Measurements from ENCODE around the gene CYP4F12.

CYP4F12 gene

DNA sequence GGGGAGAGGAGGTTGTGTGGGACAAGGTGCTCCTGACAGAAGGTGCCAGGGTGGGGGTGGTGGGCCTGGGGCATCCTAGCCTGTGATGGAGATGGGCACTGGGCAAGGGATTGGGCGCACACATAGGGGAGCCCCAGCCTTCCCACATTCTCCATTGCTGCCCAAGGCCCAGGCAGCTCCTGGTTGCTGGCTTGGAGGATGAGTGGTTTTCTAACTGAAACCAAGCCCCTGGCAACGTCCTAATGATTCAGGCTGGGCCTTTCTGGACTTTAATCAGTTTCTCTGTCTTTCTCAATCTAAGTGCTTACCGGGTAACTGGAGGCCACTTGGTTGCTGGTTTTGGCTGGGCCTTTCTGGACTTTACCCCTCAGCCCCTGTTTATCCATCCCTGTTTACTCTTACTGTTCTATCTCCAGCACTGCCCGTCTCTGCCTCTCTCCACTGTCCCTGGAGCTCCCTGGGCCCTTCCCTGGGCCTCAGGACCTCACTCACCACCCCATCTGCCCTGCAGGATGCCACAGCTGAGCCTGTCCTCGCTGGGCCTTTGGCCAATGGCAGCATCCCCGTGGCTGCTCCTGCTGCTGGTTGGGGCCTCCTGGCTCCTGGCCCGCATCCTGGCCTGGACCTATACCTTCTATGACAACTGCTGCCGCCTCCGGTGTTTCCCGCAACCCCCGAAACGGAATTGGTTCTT is 31.8 kb upstream of the CYP4F12 start:
- DNase-seq (ENCODE audit: low read depth) = no peak
- TF ChIP-seq, protein P1, sequence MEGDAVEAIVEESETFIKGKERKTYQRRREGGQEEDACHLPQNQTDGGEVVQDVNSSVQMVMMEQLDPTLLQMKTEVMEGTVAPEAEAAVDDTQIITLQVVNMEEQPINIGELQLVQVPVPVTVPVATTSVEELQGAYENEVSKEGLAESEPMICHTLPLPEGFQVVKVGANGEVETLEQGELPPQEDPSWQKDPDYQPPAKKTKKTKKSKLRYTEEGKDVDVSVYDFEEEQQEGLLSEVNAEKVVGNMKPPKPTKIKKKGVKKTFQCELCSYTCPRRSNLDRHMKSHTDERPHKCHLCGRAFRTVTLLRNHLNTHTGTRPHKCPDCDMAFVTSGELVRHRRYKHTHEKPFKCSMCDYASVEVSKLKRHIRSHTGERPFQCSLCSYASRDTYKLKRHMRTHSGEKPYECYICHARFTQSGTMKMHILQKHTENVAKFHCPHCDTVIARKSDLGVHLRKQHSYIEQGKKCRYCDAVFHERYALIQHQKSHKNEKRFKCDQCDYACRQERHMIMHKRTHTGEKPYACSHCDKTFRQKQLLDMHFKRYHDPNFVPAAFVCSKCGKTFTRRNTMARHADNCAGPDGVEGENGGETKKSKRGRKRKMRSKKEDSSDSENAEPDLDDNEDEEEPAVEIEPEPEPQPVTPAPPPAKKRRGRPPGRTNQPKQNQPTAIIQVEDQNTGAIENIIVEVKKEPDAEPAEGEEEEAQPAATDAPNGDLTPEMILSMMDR (IDR thresholded peaks at IDR 0.05; ENCODE audit: low read depth, low read length, missing control alignments) = no peak
- in situ Hi-C loops (cut with HindIII; ENCODE audit: low sequenced_read_pairs) = loop anchor here (5.0 kb wide), 1 partner anchor 251 kb away; no protein-coding TSS in a partner anchor
- H3K4me3 ChIP-seq (ENCODE audit: low read depth, low read length) = no peak overlapping the region

DNA sequence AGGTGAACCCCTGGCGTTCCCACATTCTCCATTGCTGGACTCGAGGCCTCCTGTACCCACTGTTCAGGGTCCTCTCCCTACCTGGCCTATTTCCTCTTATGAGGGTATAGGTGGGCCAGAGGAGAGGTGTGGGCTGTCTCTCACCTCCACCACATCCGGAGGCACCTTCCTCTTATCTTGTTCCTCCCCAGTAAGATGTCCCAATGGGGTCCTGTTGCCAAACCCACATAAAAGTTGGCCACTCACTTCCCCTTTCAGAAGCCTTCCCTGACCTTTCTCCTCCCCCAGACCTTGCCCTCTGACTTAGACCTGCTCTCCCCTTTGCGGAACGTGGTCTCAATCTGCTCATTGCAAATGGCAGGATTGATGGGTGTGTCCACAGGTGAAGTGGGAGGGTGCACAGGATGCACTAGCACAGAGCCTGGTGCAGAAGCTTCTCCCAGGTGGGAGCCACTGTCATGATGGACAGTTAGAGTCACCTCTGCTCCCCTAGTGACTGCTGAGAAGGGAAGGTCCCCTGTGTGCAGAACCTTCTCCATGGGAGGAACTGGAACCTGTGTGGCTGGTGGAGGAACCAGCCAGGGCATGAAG is 30.9 kb upstream of the CYP4F12 start:
- in situ Hi-C loops (cut with HindIII; ENCODE audit: low sequenced_read_pairs) = loop anchor here (5.0 kb wide), 1 partner anchor 250 kb away; no protein-coding TSS in a partner anchor
- TF ChIP-seq, protein P1 (IDR thresholded peaks at IDR 0.05; ENCODE audit: low read depth, low read length, missing control alignments) = no peak
- DNase-seq (ENCODE audit: low read depth) = no peak
- no peak overlapping the region for H3K4me3 ChIP-seq (ENCODE audit: low read depth, low read length)

DNA sequence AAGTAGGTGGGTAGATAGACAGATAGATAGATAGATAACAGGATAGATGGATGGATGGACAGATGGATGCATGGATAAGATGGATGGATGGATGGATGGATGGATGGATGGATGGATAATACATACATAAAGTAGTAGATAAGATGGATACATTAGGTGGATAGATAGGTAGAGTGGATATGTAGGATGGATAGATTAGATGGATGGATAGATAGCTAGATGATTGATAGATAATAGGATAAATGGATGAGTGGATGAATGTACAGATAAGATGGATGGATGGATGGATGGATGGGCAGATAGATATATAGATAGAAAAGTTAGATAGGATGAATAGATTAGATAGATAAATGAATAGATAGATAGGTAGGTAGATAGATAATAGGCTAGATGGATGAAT is 30.1 kb upstream of the CYP4F12 start:
- TF ChIP-seq, protein P1 (IDR thresholded peaks at IDR 0.05; ENCODE audit: low read depth, low read length, missing control alignments) = no peak
- in situ Hi-C loops (cut with HindIII; ENCODE audit: low sequenced_read_pairs) = loop anchor here (5.0 kb wide), 1 partner anchor 249 kb away; no protein-coding TSS in a partner anchor
- no peak for DNase-seq (ENCODE audit: low read depth)
- H3K4me3 ChIP-seq (ENCODE audit: low read depth, low read length) = no peak overlapping the region

DNA sequence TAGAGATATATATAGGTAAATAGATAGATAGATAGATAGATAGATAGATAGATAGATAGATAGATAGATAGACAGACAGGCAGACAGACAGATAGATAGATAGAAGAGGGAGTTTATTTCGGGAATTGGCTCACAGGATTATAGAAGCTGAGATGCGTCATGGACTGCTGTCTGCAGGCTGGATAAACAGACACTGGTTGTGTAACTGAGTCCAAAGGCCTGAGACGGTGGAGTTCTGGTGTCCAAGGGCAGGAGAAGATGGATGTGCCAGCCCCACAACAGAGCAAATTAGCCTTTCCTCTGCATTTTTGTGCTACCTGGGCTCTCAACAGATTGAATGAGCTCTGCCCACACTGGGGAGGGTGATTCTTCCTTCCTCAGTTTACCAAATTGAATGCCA is 29.5 kb upstream of the CYP4F12 start:
- DNase-seq (ENCODE audit: low read depth) = no peak
- TF ChIP-seq, protein P1 (IDR thresholded peaks at IDR 0.05; ENCODE audit: low read depth, low read length, missing control alignments) = no peak
- no peak overlapping the region for H3K4me3 ChIP-seq (ENCODE audit: low read depth, low read length)
- in situ Hi-C loops (cut with HindIII; ENCODE audit: low sequenced_read_pairs) = loop anchor here (5.0 kb wide), 1 partner anchor 249 kb away; no protein-coding TSS in a partner anchor

DNA sequence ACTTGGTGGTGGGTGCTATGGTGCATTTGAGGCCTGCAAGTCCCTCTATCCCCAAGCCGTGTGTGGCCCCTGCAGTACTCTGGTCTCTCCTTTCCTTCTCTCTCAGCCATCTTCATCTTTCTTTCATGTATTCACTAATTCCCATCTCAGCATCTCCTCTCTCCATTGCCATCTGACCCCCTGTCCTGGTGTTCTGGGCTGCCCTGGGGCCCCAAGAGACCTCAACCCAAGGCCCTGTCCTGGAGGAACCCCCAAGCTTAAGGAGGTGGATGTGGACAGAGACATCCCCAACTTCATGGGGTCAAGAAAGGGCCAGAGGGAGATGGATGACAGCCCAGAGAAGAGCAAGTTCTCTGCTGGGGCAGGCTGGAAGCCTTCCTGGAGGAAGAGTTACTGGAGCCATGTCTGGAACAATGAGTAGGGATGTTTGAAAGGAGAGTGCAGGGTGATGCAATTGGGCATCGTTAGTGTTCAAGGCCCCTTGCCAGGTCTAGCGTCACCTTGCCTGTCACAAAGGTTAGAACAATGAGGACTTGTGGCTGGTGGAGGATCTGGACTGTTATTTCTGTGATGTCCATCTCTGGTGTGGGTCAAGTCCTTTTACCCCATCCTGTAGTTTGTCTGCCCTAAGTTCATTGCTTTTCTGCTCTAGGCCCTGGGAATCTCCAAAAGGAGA is 28.7 kb upstream of the CYP4F12 start:
- H3K4me3 ChIP-seq (ENCODE audit: low read depth, low read length) = no peak overlapping the region
- TF ChIP-seq, protein P1 (IDR thresholded peaks at IDR 0.05; ENCODE audit: low read depth, low read length, missing control alignments) = no peak
- DNase-seq (ENCODE audit: low read depth) = no peak

DNA sequence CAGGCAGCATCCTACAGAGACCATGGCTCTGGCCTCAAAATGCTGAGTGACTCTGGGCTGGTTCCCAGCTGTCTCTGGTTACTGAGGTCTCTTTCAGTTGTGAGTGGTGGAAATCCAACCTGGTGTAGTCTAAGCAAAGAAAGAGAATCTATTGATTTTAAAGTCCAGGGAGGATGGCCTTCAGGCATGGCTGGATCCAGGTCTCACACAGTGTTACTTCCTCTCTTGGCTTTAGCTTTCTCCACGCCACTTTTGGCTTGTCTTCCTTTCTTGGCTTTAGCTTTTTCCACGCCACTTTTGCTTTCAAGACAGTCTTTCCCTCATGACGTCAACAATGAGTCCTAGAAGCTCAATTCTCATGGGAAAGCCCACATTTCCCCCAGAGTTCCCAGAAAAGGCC is 28.1 kb upstream of the CYP4F12 start:
- no peak for DNase-seq (ENCODE audit: low read depth)
- TF ChIP-seq, protein P1 (IDR thresholded peaks at IDR 0.05; ENCODE audit: low read depth, low read length, missing control alignments) = no peak
- H3K4me3 ChIP-seq (ENCODE audit: low read depth, low read length) = no peak overlapping the region
- in situ Hi-C loops (cut with HindIII; ENCODE audit: low sequenced_read_pairs) = loop anchor here (5.0 kb wide), 1 partner anchor 247 kb away; no protein-coding TSS in a partner anchor

More for the DNA sequence above, 28.7 kb upstream of the CYP4F12 start:
- in situ Hi-C loops (cut with HindIII; ENCODE audit: low sequenced_read_pairs) = loop anchor here (5.0 kb wide), 1 partner anchor 248 kb away; no protein-coding TSS in a partner anchor

All from astrocyte of the cerebellum (primary cell).